GM21576 (cell line): ENCODE measurements around the gene IGSF9.
A peak's percentile ranks its signal among the peaks of the same experiment; 100 is the strongest.

Source experiments
- ATAC-seq: cut with Tn5 transposase; IDR thresholded peaks from one replicate; pipeline ENCODE4 v1.9.1; 2021; ENCODE audit warnings: mild to moderate bottlenecking, moderate library complexity; ENCODE audit not compliant: unreplicated experiment

Gene IGSF9

DNA sequence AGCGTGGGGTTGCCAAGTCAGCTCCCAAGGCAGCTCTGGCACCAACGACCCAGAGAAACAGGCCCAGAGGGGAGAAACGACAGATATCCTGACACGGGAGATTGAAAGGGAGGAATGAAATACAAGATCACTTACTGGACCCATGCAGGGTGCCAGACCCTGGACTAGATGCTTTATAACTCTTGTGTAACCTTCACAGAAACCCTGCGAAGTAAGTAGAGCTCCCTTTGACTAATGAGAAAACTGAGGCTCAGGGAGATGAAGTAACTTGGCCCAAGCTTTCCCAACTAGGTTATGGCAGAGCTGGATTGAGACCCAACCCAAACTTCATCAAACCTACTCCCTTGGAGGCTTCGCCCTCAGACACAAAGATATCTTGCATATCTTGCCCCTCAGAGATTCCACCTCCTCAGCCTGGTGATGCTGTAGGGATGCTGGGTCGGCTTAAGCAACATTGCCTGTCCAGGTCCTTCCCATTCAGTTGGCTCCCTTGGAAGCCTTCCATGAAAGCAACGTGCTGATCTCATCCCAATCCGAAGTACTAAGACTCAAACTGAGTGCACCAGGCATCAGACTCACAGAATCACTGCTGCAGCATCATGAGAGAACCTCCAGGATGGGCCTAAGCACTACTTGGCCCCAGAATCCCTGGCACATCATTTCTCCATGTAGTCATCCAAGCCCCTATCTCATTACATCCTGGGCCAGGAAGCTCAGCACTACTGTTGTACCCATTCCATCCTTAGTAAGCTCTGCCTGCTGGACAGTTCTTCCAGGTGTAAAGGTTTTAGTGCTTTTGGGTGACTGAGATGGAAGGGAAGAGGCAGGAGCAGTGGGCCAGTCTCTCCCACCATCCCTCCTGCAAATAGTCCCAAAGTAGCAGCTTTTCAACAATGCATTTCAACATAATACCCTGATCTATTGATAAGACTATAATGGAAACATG, 1.1 kb upstream of the IGSF9 start:
- ATAC-seq, result no peak

DNA sequence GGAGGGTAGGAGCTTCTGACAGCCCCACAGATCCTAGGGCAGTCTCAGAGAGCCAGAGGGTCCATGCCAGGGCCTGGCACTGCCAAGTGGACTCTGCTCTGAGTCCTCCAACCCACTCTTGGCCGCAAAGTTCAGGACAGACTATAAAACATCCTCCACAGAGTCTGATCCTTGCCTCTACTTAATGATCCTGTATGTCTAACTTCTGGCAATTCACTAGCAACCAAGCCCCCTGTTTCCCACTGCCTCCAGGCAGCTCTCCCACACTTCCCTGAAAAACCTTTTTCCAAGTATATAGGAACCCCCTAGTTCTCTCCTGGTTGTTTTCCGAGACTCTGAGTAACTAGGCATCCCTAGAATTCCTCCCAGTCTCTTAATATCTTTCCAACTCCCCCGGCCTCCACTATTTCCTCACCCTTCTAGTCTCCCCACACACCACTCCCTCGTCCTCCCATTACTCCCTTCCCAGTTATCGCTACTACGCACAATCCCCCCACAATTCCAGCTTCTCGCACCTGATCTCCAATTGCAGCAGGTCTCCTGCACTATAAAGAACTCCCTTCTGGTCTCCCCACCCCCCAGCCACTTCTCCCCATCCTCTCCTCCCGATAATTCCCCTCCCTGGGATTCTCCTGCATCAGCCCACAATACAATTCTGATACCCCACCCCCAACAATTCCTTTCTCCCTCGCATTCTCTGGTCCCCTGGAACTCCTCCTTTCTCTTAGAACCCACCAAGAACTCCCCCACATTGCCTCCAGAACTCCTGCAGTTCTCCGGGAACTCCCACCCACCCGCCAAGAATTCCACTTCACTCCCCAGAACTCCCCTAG, 574 bp downstream of the IGSF9 start:
- ATAC-seq, result no peak

DNA sequence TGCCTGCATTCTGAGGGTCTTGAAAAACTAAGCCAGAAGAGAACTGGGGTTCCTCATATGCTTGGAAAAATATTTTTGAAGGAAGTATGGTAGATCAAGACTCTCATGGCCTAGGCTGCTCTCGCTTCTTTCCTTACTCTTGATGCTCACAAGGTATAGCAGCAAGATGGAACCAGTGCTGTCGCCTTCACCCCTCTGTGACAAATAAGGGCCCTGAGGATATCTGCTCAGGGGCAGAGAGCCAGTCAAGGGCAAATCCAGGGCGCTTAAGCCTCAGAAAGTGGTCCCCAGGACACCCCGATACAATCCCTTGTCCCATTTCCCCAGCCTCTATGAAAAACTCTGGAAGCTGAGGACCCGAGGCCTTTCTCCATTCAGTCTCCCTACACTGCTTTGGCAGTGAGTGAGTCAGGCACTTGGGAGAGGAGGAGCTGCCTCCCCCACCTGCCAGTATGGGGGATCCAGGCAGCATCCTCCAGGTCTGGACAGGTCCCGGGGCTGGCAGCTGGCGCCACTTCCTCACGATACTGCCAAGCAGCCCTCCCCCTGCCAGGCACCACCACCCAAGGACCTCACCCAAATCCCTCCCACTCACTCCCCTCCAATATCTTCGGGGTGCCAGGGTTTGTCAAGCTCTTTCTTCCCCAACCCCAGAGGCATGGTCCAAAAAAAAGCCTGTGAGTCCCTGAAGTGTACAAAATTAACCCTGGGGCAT, 1.3 kb downstream of the IGSF9 start:
- ATAC-seq, result no peak

DNA sequence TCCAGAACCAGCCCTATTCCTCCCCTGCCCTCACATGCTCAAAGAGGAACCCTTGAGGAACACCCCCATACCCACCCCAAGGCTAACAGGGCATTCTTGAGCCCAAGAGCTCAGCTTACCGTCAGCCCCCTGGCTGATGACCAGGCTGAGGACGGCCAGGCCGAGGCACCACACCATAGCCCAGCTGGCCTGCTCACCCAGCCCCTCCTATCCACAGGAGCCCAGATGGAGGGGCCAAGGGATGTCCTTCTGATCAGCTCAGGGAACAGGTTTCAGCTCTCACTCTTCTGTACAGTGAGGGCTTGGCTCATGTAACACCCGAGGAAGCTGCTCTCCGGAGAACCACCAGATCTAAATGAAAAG, 2.2 kb downstream of the IGSF9 start:
- ATAC-seq, result no peak

DNA sequence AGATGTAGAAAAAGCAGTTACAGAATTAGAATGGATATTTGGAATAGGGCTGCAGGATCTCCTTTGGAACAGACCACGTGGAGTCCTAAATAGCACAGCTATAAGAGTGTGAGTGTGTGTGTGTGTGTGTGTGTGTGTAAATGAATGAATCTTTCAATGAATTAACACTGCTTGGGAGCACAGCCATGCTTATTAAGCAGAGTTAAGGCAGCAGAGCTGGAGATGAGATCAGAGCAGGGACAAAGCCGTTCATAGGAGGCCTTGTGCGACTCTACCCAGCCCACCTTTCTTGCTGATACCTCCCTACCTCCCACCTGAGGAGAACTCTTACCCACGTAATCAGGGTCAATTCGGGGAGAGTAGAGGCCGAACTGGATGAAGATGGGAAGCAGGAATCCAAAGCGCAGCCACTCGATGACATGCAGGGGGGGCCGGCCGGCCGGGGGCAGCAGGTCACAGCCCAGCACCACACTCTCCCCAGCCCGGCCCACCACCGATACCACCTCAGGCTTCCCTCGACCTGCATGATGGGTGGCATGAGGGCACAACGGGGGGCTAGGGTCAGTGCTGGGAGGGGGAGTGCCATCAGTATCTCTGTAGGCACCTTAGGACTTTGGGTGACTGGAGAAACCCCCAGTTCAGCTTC, 2.7 kb downstream of the IGSF9 start:
- no peak for ATAC-seq

DNA sequence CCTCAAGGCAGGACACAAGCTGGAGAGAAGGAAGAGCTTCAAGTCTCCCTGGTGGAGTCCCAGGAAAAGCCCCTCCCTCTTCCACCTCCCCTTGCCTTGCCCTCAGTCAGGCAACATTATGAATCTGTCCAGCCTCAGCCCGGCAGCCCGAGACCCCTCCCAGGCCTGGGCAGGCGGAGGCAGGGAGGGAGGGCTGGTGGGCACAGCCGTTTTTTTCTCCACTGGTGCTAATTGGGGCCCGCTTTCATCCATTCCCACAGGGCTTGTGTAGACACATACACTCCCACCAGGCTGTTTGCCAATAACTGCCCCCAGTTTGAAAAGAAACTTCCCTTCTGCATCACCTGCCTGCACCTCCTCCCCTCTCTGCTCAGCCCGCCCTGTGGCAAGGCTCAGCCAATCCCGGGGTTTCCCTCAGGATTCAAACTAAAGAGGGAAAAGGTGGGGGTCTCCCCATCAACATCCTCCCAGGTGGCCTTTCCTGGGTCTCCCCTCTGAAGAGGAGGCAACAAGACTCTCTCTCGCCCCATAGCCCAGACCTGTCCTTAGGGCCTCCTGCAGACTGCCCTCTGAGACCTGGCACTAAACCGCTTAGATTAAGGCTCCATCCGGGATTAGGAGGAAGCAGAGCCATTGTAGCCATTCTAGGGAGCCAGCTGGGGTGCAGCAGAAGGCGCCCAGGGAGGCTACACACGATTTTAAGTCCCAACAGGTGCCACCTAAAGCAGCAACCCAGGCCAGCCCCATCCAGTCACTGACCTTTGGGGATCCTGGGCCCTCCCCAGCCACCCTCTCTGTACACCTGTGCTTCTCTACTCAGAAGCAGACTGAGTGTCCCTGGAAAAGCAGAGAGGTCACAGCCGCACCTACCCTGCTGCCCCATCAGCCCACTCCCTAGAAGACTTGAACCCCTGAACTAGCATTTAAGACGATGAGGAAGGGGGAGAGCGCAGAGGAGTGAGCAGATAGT, 3.5 kb downstream of the IGSF9 start:
- ATAC-seq, result no peak

DNA sequence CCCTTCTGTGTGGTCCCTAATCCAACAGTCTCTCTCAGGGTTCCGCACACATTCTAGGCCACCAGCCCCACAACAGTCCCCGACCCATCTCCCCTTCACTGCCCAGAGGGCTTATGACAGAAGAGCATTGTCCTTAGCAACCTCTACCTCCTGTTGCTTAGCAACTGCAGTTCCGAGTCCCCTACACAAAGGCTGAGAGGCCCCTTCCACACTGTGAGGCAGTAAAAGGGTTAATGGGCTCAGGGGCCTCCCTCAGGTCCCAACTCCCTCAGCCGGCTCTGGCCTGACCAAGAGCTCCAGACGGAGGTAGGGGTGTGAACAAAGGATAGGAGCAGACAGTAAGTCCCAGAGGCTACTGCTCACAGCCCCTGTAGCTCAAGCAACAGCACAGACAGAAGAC, 4.3 kb downstream of the IGSF9 start:
- ATAC-seq, result no peak

DNA sequence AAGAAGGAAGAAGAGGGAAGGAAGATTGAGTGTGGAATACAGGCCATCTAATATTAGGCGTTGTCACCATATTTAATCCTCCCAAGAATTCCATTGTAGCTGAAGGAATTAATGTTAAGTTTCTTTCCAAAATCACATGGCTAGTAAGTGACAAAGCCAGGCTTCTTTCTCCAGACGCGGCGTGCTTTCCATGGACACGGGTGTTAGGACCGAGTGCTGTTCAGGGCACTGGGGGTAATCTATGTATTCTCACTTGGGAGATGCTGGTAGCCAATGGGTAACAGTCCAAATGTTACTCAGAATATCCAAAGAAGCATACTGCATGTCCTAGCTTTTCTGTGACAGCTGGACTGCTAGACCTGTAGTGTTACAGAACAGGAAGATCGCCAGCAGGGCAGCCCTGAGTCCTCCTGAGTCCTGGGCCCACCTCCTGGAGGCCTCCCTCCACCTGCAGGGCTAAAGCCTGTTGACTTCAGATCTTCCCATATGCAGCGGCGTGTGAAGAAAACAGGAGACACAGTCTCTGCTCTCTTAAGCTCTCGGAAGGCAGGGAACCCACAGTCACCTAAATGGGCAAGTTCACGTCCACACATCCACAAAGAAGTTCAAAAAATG, 5.3 kb downstream of the IGSF9 start:
- ATAC-seq, result no peak

DNA sequence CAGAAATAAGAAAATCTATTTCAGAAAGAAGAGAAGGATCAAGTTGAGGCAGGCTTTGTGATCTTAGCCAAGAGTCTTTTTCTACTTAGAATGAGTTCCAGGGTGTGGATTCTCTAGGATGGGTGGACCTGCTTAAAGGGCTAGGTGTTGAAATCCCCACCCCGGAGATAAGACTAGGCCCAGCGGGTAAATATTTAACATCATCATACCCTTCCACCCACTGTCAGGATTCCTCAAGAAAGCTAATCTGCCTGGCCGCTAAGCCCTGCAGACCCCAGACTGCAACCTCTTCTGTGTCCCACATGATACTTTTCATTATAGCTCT, 5.8 kb downstream of the IGSF9 start:
- ATAC-seq, result no peak

DNA sequence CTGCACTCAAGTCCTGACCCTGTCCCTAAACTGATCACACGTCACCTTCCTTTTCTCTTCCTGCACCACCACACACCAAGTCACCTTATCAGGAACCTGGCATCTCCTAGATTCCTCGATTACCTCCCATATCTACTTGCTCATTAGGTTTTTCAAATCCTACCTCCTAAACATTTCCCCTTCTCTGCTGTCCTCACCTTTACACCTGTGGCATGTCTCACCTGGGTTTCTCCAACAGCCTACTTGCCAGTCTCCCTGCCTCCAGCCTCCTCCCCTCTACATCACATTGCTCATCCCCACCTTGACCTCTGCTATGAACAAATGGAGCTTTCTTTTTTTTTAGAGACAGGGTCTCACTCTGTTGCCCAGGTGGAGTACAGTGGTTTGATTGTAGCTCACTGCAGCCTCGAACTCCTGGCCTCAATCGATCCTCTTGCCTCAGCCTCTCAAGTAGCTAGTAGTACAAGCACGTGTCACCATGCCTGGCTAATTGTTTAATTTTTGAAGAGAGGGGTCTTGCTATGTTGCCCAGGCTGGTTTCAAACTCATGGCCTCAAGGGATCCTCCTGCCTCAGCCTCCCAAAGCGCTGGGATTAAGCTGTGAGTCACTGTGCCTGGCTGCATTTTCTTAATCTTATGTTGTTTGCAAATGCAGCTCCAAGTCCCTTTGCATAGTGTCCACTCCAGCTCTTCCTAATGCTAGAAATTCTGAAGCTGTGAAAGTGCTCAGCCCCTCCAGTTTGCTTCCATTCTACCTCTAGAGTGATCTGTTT, 6.3 kb downstream of the IGSF9 start:
- no peak for ATAC-seq

DNA sequence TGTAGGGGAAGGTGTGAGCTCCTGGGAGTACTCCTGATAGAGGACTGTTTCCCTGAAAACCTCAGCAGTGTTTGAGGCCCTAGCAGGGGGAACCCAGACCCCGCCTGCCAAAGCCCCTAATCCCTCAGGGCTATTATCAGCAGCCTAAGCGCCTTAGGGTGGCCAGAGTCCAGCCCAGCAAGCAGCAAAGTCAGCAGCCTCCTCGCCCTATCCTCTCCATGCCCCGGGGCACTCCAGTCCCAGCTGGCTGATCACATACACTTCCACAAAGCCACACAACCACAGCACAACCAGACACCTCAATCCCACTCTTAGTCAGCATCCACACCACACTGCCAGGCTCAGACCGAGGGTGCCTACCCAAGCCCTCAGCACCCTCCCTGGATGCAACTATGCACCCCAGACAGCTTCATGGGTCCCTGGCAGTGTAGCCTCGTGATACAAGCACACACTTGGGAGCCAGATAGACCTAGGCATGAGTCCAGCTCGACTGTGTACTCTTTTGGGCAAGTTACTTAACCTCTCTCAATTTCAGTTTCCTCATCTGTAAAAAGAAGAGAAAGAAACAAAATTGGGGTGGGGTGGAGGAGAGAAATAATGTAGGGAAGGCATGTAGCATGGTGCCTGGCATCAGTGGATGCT, 7.1 kb downstream of the IGSF9 start:
- ATAC-seq, result no peak

DNA sequence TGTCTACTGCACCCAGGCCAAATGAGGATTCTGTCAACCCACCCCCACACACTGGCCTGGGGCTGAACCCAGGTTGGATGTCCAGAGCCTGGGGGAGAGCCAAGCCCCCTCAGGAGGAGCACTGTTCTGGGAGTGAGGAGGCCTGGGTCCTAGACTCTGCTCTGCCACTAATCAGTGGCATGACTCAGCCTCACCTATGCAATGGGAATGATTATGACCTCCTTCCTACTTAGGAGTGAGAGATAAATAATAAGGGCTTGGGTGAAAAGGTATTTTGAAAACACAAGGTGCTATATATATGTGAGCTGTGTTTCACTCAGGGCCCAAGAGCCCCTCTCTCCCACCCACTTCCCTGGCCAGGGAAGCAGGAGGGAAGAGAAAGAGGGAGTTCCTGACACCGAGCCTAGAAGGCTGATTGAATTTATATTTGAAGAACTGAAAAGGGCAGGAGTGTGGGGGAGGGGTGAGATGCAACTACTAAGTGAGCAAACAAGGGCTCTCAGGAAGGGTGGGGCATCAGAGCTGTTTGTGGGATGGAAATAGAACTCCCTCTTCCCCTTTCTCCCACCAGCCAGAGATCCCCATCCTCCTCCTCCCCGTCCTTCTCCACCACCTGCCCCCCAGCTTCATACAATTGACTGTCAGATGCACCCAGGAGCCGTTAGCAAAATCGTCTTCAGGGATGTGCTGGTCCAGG, 8.2 kb downstream of the IGSF9 start:
- ATAC-seq, result no peak

DNA sequence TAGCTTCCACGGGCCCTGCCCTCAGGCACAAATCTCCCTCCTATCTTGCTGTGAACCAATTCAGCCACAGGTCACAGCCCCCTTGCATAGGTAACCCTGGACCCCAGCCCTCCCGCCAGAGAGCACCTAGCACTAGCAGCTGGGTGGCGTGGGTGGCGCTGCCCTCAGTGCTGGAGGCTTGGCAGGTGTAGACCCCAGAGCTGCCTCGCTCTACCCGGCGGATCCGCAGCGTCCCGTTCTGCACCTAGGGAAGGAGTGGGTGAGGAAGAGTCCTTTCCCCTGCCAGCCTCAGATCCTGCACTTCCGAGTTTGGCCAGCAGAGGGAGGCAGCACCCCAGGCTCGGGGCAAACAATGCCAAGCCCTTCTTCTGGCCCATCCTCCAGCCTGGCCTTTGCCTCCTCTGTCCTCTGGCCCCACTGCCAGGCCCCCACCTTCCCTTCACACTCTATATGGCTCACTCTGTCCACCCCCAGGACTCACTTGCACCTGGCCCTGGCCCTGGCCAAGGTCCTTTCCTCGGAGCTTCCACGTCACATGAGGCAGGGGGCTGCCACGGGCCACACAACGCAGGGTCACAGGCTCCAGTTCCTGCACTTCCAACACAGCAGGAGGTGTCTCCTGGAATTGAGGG, 9.0 kb downstream of the IGSF9 start:
- peak; percentile 42 for ATAC-seq

DNA sequence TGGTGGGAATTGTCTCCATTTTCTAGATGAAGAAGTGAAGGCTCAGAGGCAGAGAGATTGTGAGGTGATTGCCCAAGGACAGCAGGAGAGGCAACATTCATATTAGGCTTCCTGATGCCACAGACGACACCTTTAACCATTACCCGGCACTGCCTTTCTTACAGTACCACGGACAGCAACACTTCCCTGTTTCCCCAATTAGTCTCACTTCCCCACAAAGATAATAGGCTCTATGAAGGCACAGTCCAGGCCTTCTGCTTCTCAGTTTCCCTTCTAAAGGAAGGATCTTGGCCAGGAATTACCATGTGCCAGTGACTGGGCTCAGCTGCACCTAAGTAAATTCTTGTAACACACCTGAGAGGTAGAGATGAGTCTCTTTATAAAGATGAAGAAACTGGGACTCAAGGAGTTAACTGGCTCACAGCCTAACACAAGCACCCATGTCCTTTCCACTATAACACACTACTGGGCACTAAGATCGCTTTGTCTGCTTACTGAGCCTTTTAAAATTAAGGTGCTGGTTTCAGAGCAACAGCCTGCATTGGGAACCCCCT, 9.6 kb downstream of the IGSF9 start:
- no peak for ATAC-seq

DNA sequence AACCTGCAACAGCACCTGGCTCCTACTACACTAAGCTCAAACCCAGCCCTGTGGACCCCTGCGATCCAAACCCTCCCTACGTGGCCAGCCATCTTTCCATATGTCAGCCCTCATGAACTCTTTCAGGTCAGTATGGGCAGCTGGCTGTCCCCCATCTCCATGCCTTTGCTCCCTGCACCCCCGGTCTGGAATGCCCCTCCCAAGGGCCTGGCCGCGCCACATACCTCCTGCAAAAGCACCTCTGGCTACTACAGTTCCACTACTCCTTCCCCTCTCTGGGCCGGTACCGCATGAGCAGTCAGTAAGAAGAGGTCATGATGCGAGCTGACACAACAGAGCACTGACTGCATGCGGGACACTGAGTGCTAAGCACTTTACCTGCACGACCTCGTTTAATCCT, 10.1 kb downstream of the IGSF9 start:
- ATAC-seq, result no peak

DNA sequence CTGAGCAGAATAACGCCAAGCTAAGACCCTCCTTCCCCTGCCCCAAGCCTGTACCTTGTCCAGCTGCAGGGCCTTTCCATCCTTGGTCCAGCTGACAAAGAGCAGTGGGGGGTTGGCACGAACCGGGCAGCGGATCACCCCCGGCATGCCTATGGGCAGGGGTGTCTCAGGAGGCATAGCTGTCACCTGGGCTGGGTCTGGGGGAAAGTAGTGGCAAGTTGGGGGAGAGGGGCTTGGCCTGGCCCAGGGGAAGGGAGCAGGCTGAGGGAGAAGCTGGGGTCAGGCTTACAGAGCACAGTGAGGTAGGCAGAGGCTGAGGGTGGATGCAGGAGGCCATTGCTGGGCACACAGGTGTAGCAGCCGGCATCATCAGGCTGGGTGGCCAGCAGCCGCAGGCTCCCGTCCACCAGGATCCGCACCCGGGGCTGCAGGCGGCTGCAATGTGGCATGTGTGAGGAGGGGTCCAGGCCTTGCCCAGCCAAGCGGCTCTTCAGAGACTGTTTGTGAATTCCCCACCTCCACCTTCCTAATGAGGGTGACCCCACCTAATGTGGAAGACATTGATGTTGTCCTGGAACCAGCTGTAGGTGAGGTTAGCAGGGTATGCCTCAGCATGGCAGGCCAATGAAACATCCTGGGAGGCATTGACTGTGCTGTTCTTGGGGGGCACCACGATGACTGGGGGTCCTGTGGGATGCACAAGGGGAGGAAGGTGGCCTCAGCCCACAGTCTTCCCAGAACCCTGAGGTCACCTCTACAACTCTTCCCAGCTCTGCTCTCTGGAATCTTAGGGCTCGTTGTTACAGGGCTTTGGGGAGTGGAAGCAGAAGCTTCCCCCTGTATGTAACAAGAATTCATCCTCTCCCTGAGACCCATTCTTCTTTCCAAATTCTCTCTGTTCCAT, 11.0 kb downstream of the IGSF9 start:
- no peak for ATAC-seq
